ENCODE results near the gene ZPR1. TPM values are rescaled to one million over a fixed set of nuclear protein-coding genes. Genes with fewer than 3 reads are reported as not detected.

The ZPR1 gene
- total RNA-seq, 2 experiments from 2014 or later: 117 to 118 TPM

GRCh38 chr11:116830184-116830912 is 42.5 kb upstream of the ZPR1 start:
- intact Hi-C loops (cut with DNase I, micrococcal nuclease): no loop called here
- H3K4me1 Mint-ChIP-seq (ENCODE audit: low read depth): peaks cover 5% of the 10 kb centered on the region
- TF ChIP-seq CTCF (IDR thresholded peaks at IDR 0.05): no peak
- POLR2A ChIA-PET: no interaction called here
- no peaks in the 10 kb centered on the region for H3K36me3 Mint-ChIP-seq (ENCODE audit: low read depth)
- Histone ChIP-seq H3K36me3 (ENCODE audit: insufficient read depth, low read length) (no peaks in the 10 kb centered on the region), H3K27me3 (ENCODE audit: control insufficient read depth in 1 of 2, insufficient read depth in 2 of 2, low read length in 2 of 2) (no peaks in the 10 kb centered on the region), H3K4me1 (ENCODE audit: insufficient read depth, low read length) (peaks cover 6% of the 10 kb centered on the region), H3K9me3 (ENCODE audit: control insufficient read depth in 1 of 2, insufficient read depth in 1 of 2, low read length in 2 of 2) (no peaks in the 10 kb centered on the region), H3K27ac (ENCODE audit: low read depth in 1 of 2, low read length in 2 of 2) (no peak overlapping the region), H3K4me3 (ENCODE audit: low read length) (no peak overlapping the region)
- DNase-seq (no peak), ATAC-seq (ENCODE audit: poor library complexity) (no peak)
- CTCF ChIA-PET: no interaction called here
- no peak overlapping the region for H3K27ac Mint-ChIP-seq
- no peaks in the 10 kb centered on the region for H3K9me3 Mint-ChIP-seq
- H3K4me3 Mint-ChIP-seq: no peak overlapping the region
- no peaks in the 10 kb centered on the region for H3K27me3 Mint-ChIP-seq

- H3K4me3 ChIP-seq (ENCODE audit: low read length): no peak within 1 kb of the TSS
- ATAC-seq (ENCODE audit: poor library complexity) (no peak), DNase-seq (no peak)
- no peaks in the 10 kb centered on the region for H3K9me3 ChIP-seq (ENCODE audit: control insufficient read depth in 1 of 2, insufficient read depth in 1 of 2, low read length in 2 of 2)
- no peak for TF ChIP-seq CTCF (IDR thresholded peaks at IDR 0.05)
- Mint-ChIP-seq H3K27ac (no peak within 1 kb of the TSS), H3K4me1 (ENCODE audit: low read depth) (peaks cover under 1% of the 10 kb centered on the region), H3K4me3 (no peak within 1 kb of the TSS), H3K9me3 (no peaks in the 10 kb centered on the region), H3K36me3 (ENCODE audit: low read depth) (no peaks in the 10 kb centered on the region), H3K27me3 (no peaks in the 10 kb centered on the region)
- no peak within 1 kb of the TSS for H3K27ac ChIP-seq (ENCODE audit: low read depth in 1 of 2, low read length in 2 of 2)
- intact Hi-C loops (cut with DNase I, micrococcal nuclease): no loop called here
- CTCF ChIA-PET: no interaction called here
- no peaks in the 10 kb centered on the region for H3K27me3 ChIP-seq (ENCODE audit: control insufficient read depth in 1 of 2, insufficient read depth in 2 of 2, low read length in 2 of 2)
- no peaks in the 10 kb centered on the region for H3K36me3 ChIP-seq (ENCODE audit: insufficient read depth, low read length)
- H3K4me1 ChIP-seq (ENCODE audit: insufficient read depth, low read length): no peaks in the 10 kb centered on the region
- POLR2A ChIA-PET: no interaction called here
Measured at GRCh38 chr11:116829525-116830183, 41.8 kb upstream of the ZPR1 start, which contains the start of gene APOC3. Gene APOC3 (plus strand): TSS chr11:116829907. CDS start chr11:116830583, 676 bp downstream.

- no peak for TF ChIP-seq CTCF (IDR thresholded peaks at IDR 0.05)
- POLR2A ChIA-PET: no interaction called here
- Histone ChIP-seq H3K4me1 (ENCODE audit: insufficient read depth, low read length) (no peaks in the 10 kb centered on the region), H3K27ac (ENCODE audit: low read depth in 1 of 2, low read length in 2 of 2) (no peak overlapping the region), H3K36me3 (ENCODE audit: insufficient read depth, low read length) (no peaks in the 10 kb centered on the region), H3K9me3 (ENCODE audit: control insufficient read depth in 1 of 2, insufficient read depth in 1 of 2, low read length in 2 of 2) (no peaks in the 10 kb centered on the region), H3K27me3 (ENCODE audit: control insufficient read depth in 1 of 2, insufficient read depth in 2 of 2, low read length in 2 of 2) (no peaks in the 10 kb centered on the region), H3K4me3 (ENCODE audit: low read length) (no peak overlapping the region)
- CTCF ChIA-PET: no interaction called here
- ATAC-seq (ENCODE audit: poor library complexity): no peak
- Mint-ChIP-seq H3K4me3 (no peak overlapping the region), H3K27me3 (no peaks in the 10 kb centered on the region), H3K9me3 (no peaks in the 10 kb centered on the region), H3K36me3 (ENCODE audit: low read depth) (no peaks in the 10 kb centered on the region), H3K4me1 (ENCODE audit: low read depth) (no peaks in the 10 kb centered on the region), H3K27ac (no peak overlapping the region)
- intact Hi-C loops (cut with DNase I, micrococcal nuclease): no loop called here
- DNase-seq: no peak
Measured at GRCh38 chr11:116828632-116829524, 41.1 kb upstream of the ZPR1 start.
